Omental fat pad (tissue), 4 donors: Measurements from ENCODE around the gene OR2H1. TPM values are rescaled to one million over a fixed set of nuclear protein-coding genes. Genes with fewer than 3 reads are reported as not detected.
"Not testable (repeated sequence)": the region's sequence is repeated elsewhere in the genome, so short reads cannot be mapped to it uniquely, and the experiment has no call there.

ENCODE experiments used
- ATAC-seq: fragments of 150-250 bp; one replicate; pipeline ENCODE4 v1.9.1; 2016; ENCODE audit warnings: mild to moderate bottlenecking, moderate library complexity; ENCODE audit not compliant: low FRiP score
- DNase-seq: peaks from one replicate; pipeline ENCODE4 v3.0.0-alpha.2; 2019; ENCODE audit warnings: low spot score
- CTCF ChIP-seq, 3 donors: fragments of 450-650 bp; IDR thresholded peaks; one replicate each; pipeline ENCODE4 v1.5.1; 2016 to 2017; ENCODE audit warnings: antibody characterized with exemption in 3 of 3, mild to moderate bottlenecking in 3 of 3, moderate library complexity in 2 of 3
- total RNA-seq, 4 donors: library from RNA; depleted of rRNA; stranded (reverse); fragments of >200 nt; gene quantifications; one replicate each; pipeline ENCODE4 v1.1.0, GENCODE V29; 2016

Gene OR2H1
- total RNA-seq, 4 donors from 2014 or later: not detected

GRCh38 chr6:29439006-29439405, 17.9 kb upstream of the OR2H1 start, which contains the start of gene OR10C1:
Gene OR10C1, plus strand, starts transcription at chr6:29439306. Its CDS starts 710 bp downstream, at chr6:29440016.
- no peak for TF ChIP-seq CTCF (IDR thresholded peaks at IDR 0.05)
- no peak for ATAC-seq
- no peak for DNase-seq

- TF ChIP-seq CTCF (IDR thresholded peaks at IDR 0.05): no peak
- no peak for DNase-seq
Observed at GRCh38 chr6:29442719-29443118, 14.2 kb upstream of the OR2H1 start.

GRCh38 chr6:29444031-29444430, 12.9 kb upstream of the OR2H1 start:
- ATAC-seq, DNase-seq: not testable (repeated sequence)

More at GRCh38 chr6:29442719-29443118, 14.2 kb upstream of the OR2H1 start:
- ATAC-seq: no peak

- no peak for TF ChIP-seq CTCF (IDR thresholded peaks at IDR 0.05)
- no peak for DNase-seq
- ATAC-seq: no peak
Observed at GRCh38 chr6:29447670-29448069, 9.3 kb upstream of the OR2H1 start.

- no peak for DNase-seq
- no peak for TF ChIP-seq CTCF (IDR thresholded peaks at IDR 0.05)
- ATAC-seq: no peak
Observed at GRCh38 chr6:29451471-29452193, 5.3 kb upstream of the OR2H1 start.

GRCh38 chr6:29461021-29461814, 4.3 kb downstream of the OR2H1 start:
- no peak for TF ChIP-seq CTCF (IDR thresholded peaks at IDR 0.05)
- DNase-seq (no peak), ATAC-seq (no peak)

GRCh38 chr6:29462022-29462421, 5.1 kb downstream of the OR2H1 start:
- TF ChIP-seq CTCF (IDR thresholded peaks at IDR 0.05): no peak
- ATAC-seq (no peak), DNase-seq (no peak)
